H1 (cell line): ENCODE measurements around the gene ZNF385D.

ENCODE experiments used
- EZH2 ChIP-seq: fragments of 200-600 bp; sonication (generic); IDR thresholded peaks from 2 replicates; pipeline ENCODE4 v1.7.1; 2012; ENCODE audit warnings: low read depth, mild to moderate bottlenecking, moderate library complexity, low read length, inconsistent platforms; ENCODE audit not compliant: severe bottlenecking
- JUN ChIP-seq: IDR thresholded peaks from 2 replicates; pipeline ENCODE4 v1.6.1; 2011; ENCODE audit warnings: low read depth, mild to moderate bottlenecking, improper control_type of control experiment, low read length
- NRF1 ChIP-seq: IDR thresholded peaks from 2 replicates; pipeline ENCODE4 v1.6.1; 2011; ENCODE audit warnings: mild to moderate bottlenecking, low read depth, low read length, improper control_type of control experiment
- POLR2AphosphoS5 ChIP-seq: IDR thresholded peaks from 2 replicates; pipeline ENCODE4 v1.6.1; 2011; ENCODE audit warnings: low read depth, low read length
- RAD21 ChIP-seq, 2 experiments: IDR thresholded peaks in 1 of 2; conservative IDR thresholded peaks in 1 of 2; 2 replicates each; pipeline ENCODE4 v1.6.1; 2011; ENCODE audit warnings: low read depth in 2 of 2, low read length in 2 of 2, improper control_type of control experiment in 1 of 2, inconsistent platforms in 1 of 2, mild to moderate bottlenecking in 1 of 2, moderate library complexity in 1 of 2
- TBP ChIP-seq: IDR thresholded peaks from 2 replicates; pipeline ENCODE4 v1.6.1; 2011; ENCODE audit warnings: low read depth, low read length, improper control_type of control experiment
- YY1 ChIP-seq: IDR thresholded peaks from 2 replicates; pipeline ENCODE4 v1.6.1; 2011; ENCODE audit warnings: low read depth, mild to moderate bottlenecking, low read length
- TF ChIP-seq, protein P1 (sequence below), 3 experiments: IDR thresholded peaks; 1 replicate in 2 of 3; 2 replicates in 1 of 3; pipeline versions ENCODE4 v1.5.1 to v1.6.1; 2011; ENCODE audit warnings: low read length in 3 of 3, mild to moderate bottlenecking in 3 of 3, inconsistent platforms in 2 of 3, low read depth in 1 of 3, moderate library complexity in 1 of 3; ENCODE audit not compliant: insufficient read depth in 1 of 3; ENCODE audit errors: control extremely low read depth in 1 of 3

DNA sequence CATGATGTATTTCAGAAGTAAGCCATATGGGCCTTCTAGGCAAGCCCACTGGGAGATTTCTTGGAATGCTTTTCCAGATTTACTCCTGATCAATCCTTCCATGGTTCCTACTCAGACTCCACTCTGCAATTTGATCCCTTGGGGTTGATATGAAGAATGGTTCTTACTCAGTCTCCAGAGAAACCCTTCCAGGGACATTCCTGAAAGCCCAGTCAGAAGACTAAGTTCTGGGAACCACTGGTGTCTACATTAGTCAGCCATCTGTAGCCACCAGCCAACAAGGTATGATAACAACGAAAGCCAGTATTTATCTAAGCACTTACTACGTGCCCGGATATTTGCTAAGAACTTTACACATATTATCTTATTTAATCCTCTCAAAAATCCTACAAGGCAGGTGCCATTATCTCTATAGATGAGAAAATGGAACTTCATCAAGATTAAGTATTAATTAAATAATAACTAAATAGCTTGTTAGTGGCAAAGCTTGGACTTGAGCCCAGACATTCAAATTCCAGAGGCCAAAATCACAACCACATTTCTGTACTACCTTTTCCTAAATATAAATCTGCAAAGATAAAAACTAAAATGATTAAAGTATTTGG is 32.7 kb downstream of the ZNF385D start:
- no peak for TF ChIP-seq NRF1
- TF ChIP-seq, protein P1, sequence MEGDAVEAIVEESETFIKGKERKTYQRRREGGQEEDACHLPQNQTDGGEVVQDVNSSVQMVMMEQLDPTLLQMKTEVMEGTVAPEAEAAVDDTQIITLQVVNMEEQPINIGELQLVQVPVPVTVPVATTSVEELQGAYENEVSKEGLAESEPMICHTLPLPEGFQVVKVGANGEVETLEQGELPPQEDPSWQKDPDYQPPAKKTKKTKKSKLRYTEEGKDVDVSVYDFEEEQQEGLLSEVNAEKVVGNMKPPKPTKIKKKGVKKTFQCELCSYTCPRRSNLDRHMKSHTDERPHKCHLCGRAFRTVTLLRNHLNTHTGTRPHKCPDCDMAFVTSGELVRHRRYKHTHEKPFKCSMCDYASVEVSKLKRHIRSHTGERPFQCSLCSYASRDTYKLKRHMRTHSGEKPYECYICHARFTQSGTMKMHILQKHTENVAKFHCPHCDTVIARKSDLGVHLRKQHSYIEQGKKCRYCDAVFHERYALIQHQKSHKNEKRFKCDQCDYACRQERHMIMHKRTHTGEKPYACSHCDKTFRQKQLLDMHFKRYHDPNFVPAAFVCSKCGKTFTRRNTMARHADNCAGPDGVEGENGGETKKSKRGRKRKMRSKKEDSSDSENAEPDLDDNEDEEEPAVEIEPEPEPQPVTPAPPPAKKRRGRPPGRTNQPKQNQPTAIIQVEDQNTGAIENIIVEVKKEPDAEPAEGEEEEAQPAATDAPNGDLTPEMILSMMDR (IDR thresholded peaks at IDR 0.05; ENCODE audit: control extremely low read depth in 1 of 3, insufficient read depth in 1 of 3, low read depth in 1 of 3, low read length in 3 of 3): no peak
- no peak for TF ChIP-seq YY1
- TF ChIP-seq TBP: no peak
- no peak for TF ChIP-seq JUN
- no peak for TF ChIP-seq POLR2AphosphoS5
- no peak for TF ChIP-seq EZH2
- TF ChIP-seq RAD21 (IDR thresholded peaks at IDR 0.05 in 1 of 2, conservative IDR thresholded peaks at IDR 0.05 in 1 of 2; ENCODE audit: low read depth in 2 of 2, low read length in 2 of 2): no peak
